Transverse colon (tissue), 4 donors: ENCODE measurements around the gene UBE2J2. TPM values are rescaled to one million over a fixed set of nuclear protein-coding genes. Genes with fewer than 3 reads are reported as not detected.

ENCODE experiments used
- DNase-seq: peaks from one replicate; pipeline ENCODE4 v3.0.0-alpha.2; 2019
- H3K27ac ChIP-seq, 4 donors: fragments of 200-600 bp; sonication (generic); 2 replicates each; pipeline ENCODE4 v1.5.1; 2016 to 2018; ENCODE audit warnings: inconsistent platforms in 4 of 4
- H3K27me3 ChIP-seq: fragments of 200-600 bp; sonication (generic); 2 replicates; pipeline ENCODE4 v1.5.1; 2017; ENCODE audit warnings: inconsistent platforms
- H3K36me3 ChIP-seq, 4 donors: fragments of 200-600 bp; sonication (generic); 2 replicates each; pipeline ENCODE4 v1.5.1; 2017 to 2019; ENCODE audit warnings: inconsistent platforms in 4 of 4
- H3K4me1 ChIP-seq, 4 donors: fragments of 200-600 bp; sonication (generic); 2 replicates each; pipeline ENCODE4 v1.5.1; 2017 to 2020; ENCODE audit warnings: inconsistent platforms in 4 of 4
- H3K4me3 ChIP-seq, 4 donors: fragments of 200-600 bp; sonication (generic); 1 replicate in 1 of 4; 2 replicates in 3 of 4; pipeline versions ENCODE4 v1.5.1 to v1.6.1; 2017 to 2019; ENCODE audit warnings: inconsistent platforms in 4 of 4
- H3K9me3 ChIP-seq, 2 donors: fragments of 200-600 bp; sonication (generic); 2 replicates each; pipeline ENCODE4 v1.5.1; 2017 to 2019; ENCODE audit warnings: inconsistent platforms in 2 of 2
- EP300 ChIP-seq: sonication (generic); formaldehyde crosslinking; IDR thresholded peaks from one replicate; pipeline ENCODE4 v1.6.1; 2017; ENCODE audit warnings: antibody characterized with exemption, low read depth
- POLR2A ChIP-seq: fragments of 450-650 bp; IDR thresholded peaks from one replicate; pipeline ENCODE4 v1.6.1; 2016; ENCODE audit warnings: antibody characterized with exemption, mild to moderate bottlenecking, moderate library complexity
- POLR2AphosphoS5 ChIP-seq, 3 donors: sonication (generic); formaldehyde crosslinking; IDR thresholded peaks; one replicate each; pipeline ENCODE4 v1.6.1; 2016; ENCODE audit warnings: antibody characterized with exemption in 3 of 3
- WGBS, 2 donors: methylation state at CpG; one replicate each; pipeline ENCODE4 v1.1.5; 2018; ENCODE audit warnings: low coverage in 1 of 2; 5-methylcytosine and 5-hydroxymethylcytosine counted together
- in situ Hi-C, 4 donors: fragments of 200-750 bp; cut with MboI; loops; one replicate each; pipeline versions ENCODE4 v1.15.0 to v1.15.1; 2017; ENCODE audit warnings: low sequenced_read_pairs in 3 of 4, low pct_ligation_motif_present in 1 of 4, low pct_unique_long_range_greater_than_20kb in 1 of 4
- intact Hi-C: fragments of 100-400 bp; cut with DNase I; formaldehyde crosslinking; loops from one replicate; pipeline ENCODE4 v1.15.1; 2023; ENCODE audit warnings: low total_unique reads
- total RNA-seq, 4 donors: library from RNA; depleted of rRNA; stranded (reverse); fragments of >200 nt; gene quantifications; one replicate each; pipeline ENCODE4 v1.1.0, GENCODE V29; 2016
- TF ChIP-seq, protein P1 (sequence below), 5 experiments: fragments of 200-600 bp in 3 of 5; fragments of 450-650 bp in 2 of 5; sonication (generic) in 3 of 5; IDR thresholded peaks; 1 replicate in 2 of 5; 2 replicates in 3 of 5; pipeline ENCODE4 v1.5.1; 2016 to 2017; ENCODE audit warnings: antibody characterized with exemption in 5 of 5, inconsistent platforms in 3 of 5, mild to moderate bottlenecking in 2 of 5, moderate library complexity in 1 of 5

The UBE2J2 gene
- total RNA-seq, 4 donors from 2014 or later, result 49.6 to 110 (median 59.1) TPM

DNA sequence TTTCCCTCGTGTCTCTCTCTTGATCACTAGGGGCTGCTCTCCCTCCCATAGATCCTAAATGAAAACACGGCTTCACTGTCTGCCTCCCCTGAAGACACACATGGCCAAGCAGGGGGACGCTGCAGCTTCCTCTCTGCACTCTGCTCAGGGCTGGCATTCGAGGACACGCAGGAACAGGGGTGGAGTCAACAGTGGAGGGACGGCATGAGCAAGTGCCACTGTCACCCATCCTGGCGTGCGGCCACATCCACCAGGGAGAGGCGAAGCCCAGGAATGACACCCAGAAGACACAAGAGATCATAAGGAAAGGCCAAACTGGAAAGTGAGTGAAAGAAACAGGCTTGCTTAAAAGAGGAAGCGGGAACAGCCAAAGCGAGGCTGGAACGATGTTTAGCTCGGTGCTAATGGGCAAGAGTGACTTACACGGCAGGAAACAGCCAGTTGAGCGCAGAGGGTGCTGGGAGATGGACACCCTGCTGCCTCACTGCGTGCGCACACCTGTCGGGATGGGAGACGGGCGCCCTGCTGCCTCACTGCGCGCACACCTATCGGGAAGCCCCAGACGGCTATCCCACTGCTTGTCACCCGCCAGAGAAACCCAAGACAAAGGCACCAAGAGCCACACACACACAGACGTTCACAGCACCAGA, 13.6 kb downstream of the UBE2J2 start:
- TF ChIP-seq, protein P1, sequence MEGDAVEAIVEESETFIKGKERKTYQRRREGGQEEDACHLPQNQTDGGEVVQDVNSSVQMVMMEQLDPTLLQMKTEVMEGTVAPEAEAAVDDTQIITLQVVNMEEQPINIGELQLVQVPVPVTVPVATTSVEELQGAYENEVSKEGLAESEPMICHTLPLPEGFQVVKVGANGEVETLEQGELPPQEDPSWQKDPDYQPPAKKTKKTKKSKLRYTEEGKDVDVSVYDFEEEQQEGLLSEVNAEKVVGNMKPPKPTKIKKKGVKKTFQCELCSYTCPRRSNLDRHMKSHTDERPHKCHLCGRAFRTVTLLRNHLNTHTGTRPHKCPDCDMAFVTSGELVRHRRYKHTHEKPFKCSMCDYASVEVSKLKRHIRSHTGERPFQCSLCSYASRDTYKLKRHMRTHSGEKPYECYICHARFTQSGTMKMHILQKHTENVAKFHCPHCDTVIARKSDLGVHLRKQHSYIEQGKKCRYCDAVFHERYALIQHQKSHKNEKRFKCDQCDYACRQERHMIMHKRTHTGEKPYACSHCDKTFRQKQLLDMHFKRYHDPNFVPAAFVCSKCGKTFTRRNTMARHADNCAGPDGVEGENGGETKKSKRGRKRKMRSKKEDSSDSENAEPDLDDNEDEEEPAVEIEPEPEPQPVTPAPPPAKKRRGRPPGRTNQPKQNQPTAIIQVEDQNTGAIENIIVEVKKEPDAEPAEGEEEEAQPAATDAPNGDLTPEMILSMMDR (IDR thresholded peaks at IDR 0.05), result no peak
- no peak for TF ChIP-seq POLR2AphosphoS5 (IDR thresholded peaks at IDR 0.05)
- no peak for TF ChIP-seq EP300
- no peak for TF ChIP-seq POLR2A
- no peaks in the 10 kb centered on the region for H3K27me3 ChIP-seq
- H3K27ac ChIP-seq, result no peak overlapping the region
- WGBS, 2 donors, result 70 to 79% methylated on average over 2 to 26 of the region's 26 CpGs
- peaks cover 0 to 29% (median 7%) of the 10 kb centered on the region in 4 donors for H3K36me3 ChIP-seq
- no peak overlapping the region for H3K4me3 ChIP-seq
- in situ Hi-C loops, result loop anchor here in 2 of 4 donors (10.0 to 25.0 kb wide), 2 partner anchors 145 to 148 kb away; partner anchors contain the start of gene C1orf159 (in 2 of the 2)
- no peaks in the 10 kb centered on the region for H3K4me1 ChIP-seq
- H3K9me3 ChIP-seq, result no peaks in the 10 kb centered on the region
- DNase-seq, result no peak
- intact Hi-C loops, result no loop called here

DNA sequence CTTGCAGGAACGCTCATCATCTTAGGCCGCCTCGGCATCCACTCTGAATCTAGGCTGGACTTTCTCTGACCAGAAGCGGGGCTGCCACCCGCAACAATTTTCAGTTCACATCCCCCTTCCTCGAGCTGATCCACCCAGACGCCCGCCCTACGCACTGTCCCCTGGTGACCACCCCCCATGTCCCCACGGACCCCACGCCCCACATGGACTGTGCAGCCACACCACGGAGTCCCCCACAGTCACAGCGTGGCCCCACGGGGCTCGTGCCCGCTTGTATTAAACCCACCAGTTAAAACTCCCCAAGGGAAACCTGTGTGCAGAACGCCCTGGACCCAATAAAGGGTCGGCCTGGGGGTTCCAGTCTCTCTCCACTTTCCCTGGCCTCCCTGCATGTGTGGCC, 14.1 kb downstream of the UBE2J2 start:
- intact Hi-C loops, result no loop called here
- Histone ChIP-seq H3K27me3 (no peaks in the 10 kb centered on the region), H3K4me3 (no peak overlapping the region), H3K27ac (no peak overlapping the region), H3K36me3 (peaks cover 0 to 34% (median 9%) of the 10 kb centered on the region in 4 donors), H3K9me3 (no peaks in the 10 kb centered on the region), H3K4me1 (no peaks in the 10 kb centered on the region)
- no peak for DNase-seq
- TF ChIP-seq, protein P1 (IDR thresholded peaks at IDR 0.05), result no peak
- no peak for TF ChIP-seq POLR2AphosphoS5 (IDR thresholded peaks at IDR 0.05)
- no peak for TF ChIP-seq EP300
- no peak for TF ChIP-seq POLR2A
- in situ Hi-C loops, result loop anchor here in 1 of 4 donors (25.0 kb wide), 1 partner anchor 147 kb away; the partner anchor contains the start of gene C1orf159
- 96% methylated on average over 18 of the region's 18 CpGs; no CpG with 5 or more reads in 1 of the 2 donors for WGBS, 2 donors

DNA sequence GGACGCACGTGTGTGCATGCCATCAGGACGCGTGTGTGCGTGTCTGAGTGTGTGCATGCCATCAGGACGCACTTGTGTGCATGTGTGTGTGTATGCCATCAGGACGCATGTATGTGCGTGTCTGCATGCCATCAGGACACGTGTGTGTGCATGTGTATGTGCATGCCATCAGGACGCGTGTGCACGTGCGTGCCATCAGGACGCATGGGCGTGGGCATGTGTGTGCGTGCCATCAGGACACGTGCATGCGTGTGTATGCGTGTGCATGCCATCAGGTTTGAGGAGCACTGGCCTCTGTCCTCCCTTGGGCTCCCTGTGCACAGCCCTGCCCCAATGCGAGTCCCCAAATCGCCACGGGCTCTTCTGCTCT, 14.6 kb downstream of the UBE2J2 start:
- H3K27ac ChIP-seq, result no peak overlapping the region
- no peaks in the 10 kb centered on the region for H3K9me3 ChIP-seq
- in situ Hi-C loops (loop anchor here in 1 of 4 donors (25.0 kb wide), 1 partner anchor 147 kb away; the partner anchor contains the start of gene C1orf159), intact Hi-C loops (no loop called here)
- H3K4me3 ChIP-seq, result no peak overlapping the region
- DNase-seq, result no peak
- no peaks in the 10 kb centered on the region for H3K4me1 ChIP-seq
- peaks cover 0 to 37% (median 11%) of the 10 kb centered on the region in 4 donors for H3K36me3 ChIP-seq
- 91% methylated on average over 22 of the region's 22 CpGs; no CpG with 5 or more reads in 1 of the 2 donors for WGBS, 2 donors
- TF ChIP-seq, protein P1 (IDR thresholded peaks at IDR 0.05), result no peak
- no peak for TF ChIP-seq POLR2A
- no peak for TF ChIP-seq POLR2AphosphoS5 (IDR thresholded peaks at IDR 0.05)
- TF ChIP-seq EP300, result no peak
- no peaks in the 10 kb centered on the region for H3K27me3 ChIP-seq

DNA sequence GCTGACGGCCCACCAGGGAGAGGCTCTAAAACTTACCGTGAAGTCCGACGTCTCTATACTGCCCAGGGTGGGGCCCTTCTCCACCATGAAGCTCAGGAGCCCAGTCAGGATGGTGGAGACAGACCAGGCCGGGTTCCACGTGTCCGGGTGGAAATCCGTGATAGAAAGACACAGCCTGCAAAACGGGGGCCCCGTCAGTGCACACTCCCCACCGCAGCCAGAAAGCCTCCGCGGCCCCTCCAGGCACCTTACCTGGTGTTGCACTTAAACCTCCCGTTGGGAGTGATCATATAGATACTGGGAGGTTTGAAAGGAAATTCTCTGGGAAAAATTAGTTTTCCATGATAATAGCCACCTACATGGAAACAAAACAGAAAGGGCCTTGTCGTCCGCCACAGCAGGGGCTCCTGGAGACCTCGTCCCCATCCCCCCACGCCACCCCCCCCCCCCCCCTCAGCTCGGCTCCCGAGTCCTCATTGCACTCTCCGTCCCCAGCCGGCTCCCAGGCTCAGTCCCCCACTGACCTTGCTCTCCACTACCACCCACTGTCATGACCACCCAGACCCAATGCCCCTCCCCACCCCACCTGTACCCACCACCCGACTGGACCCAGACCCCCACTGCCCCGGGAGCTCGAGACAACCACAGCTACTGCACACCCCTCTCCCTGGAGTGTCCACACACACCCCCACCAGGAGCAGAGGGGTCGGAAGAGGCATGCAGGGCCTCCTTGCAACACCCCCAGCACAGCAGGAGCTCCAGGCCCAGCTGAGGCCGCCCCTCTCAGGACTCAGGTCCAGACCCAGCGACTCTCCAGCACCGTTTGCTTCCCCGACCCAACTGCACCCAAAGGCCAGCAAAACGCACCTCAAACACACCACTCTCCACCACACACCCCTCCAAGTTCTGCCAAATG, 16.4 kb downstream of the UBE2J2 start:
- no peak for DNase-seq
- H3K4me3 ChIP-seq, result no peak overlapping the region
- H3K9me3 ChIP-seq, result no peaks in the 10 kb centered on the region
- in situ Hi-C loops (loop anchor here in 1 of 4 donors (25.0 kb wide), 1 partner anchor 145 kb away; the partner anchor contains the start of gene C1orf159), intact Hi-C loops (no loop called here)
- no peaks in the 10 kb centered on the region for H3K4me1 ChIP-seq
- H3K27me3 ChIP-seq, result no peaks in the 10 kb centered on the region
- H3K27ac ChIP-seq, result no peak overlapping the region
- WGBS, 2 donors, result 93% methylated on average over 31 of the region's 31 CpGs; no CpG with 5 or more reads in 1 of the 2 donors
- H3K36me3 ChIP-seq, result peaks cover 0 to 27% (median 11%) of the 10 kb centered on the region in 4 donors
- TF ChIP-seq POLR2AphosphoS5 (IDR thresholded peaks at IDR 0.05) (no peak), EP300 (no peak), POLR2A (no peak)
- TF ChIP-seq, protein P1 (IDR thresholded peaks at IDR 0.05), result no peak
